ENCODE data around the gene PANK2. TPM values are rescaled to one million over a fixed set of nuclear protein-coding genes. Genes with fewer than 3 reads are reported as not detected.

The PANK2 gene
- total RNA-seq, 1 donor = 54.9 TPM

GRCh38 chr20:3847429-3847940 lies 41.7 kb upstream of the PANK2 start:
- TF ChIP-seq CTCF (IDR thresholded peaks at IDR 0.05; ENCODE audit: insufficient read depth, low read length) = no peak
- peak overlapping the region; percentile 85 for H3K4me3 ChIP-seq (ENCODE audit: low read depth, low read length)
- peak; percentile 26 for DNase-seq (ENCODE audit: low read depth)

DNA sequence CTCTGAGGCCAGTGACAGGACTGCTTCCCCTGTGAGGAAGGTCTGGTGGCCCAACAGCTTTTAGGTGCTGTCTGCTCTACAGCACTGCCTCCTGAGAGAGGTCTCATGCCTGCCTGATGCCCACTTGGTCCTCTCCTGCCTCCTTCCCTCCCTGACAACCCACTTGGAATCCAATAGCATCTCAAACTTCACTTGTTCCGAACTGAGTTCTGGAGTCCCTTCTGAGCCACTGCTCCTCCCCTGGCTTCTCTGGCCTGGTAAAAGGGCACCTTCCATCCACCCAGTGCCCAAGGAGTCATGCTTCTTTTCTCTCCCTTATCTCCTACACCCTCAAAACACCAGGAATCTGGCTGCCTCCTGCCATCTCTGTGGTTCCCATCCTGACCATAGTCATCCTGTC lies 40.6 kb upstream of the PANK2 start:
- TF ChIP-seq CTCF (IDR thresholded peaks at IDR 0.05; ENCODE audit: insufficient read depth, low read length) = no peak
- DNase-seq (ENCODE audit: low read depth) = no peak
- peak overlapping the region; percentile 9 for H3K4me3 ChIP-seq (ENCODE audit: low read depth, low read length)

DNA sequence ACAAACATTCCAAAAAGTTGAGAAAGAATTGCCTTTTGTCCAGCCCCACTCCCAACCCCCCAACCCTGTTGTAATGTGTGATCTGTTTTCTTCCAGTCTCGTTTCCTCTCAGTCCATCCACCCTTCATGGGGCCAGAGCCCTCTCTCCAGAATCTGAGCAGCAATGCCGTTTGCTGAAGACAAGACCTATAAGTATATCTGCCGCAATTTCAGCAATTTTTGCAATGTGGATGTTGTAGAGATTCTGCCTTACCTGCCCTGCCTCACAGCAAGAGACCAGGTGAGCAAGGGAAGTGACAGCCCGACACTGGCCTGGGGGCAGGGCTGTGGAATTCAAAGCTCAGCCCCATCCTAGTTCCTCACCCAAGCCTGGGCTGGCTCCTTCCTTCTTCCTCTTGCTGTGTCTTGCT lies 34.7 kb upstream of the PANK2 start:
- no peak for TF ChIP-seq CTCF (IDR thresholded peaks at IDR 0.05; ENCODE audit: insufficient read depth, low read length)
- DNase-seq (ENCODE audit: low read depth) = no peak
- H3K4me3 ChIP-seq (ENCODE audit: low read depth, low read length) = no peak overlapping the region

DNA sequence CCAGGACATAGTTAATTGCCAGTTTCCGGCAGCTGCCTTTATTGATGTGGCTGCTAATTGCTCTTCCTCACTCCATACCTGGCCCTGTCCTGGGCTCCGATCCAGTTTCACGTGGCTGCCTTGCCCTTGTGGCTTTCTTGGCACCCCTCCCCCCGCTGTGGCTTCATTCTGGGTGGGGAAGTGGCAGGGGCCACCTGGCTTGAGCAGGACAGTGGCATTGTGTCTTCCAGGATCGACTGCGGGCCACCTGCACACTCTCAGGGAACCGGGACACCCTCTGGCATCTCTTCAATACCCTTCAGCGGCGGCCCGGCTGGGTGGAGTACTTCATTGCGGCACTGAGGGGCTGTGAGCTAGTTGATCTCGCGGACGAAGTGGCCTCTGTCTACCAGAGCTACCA lies 31.8 kb upstream of the PANK2 start:
- no peak for TF ChIP-seq CTCF (IDR thresholded peaks at IDR 0.05; ENCODE audit: insufficient read depth, low read length)
- no peak for DNase-seq (ENCODE audit: low read depth)
- no peak overlapping the region for H3K4me3 ChIP-seq (ENCODE audit: low read depth, low read length)

- no peak for TF ChIP-seq CTCF (IDR thresholded peaks at IDR 0.05; ENCODE audit: insufficient read depth, low read length)
- H3K4me3 ChIP-seq (ENCODE audit: low read depth, low read length) = no peak overlapping the region
- DNase-seq (ENCODE audit: low read depth) = no peak
These were observed 30.5 kb upstream of the PANK2 start for GRCh38 chr20:3858689-3859088.

DNA sequence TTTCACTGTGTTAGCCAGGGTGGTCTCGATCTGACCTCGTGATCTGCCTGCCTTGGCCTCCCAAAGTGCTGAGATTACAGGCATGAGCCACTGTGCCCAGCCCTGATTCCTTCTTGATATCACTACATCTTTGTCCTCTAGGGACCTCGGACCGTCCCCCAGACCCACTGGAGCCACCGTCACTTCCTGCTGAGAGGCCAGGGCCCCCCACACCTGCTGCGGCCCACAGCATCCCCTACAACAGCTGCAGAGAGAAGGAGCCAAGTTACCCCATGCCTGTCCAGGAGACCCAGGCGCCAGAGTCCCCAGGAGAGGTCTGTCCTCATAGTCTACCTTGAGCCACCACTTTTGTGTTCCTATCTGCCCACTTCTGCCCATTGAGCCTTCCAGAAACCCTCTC lies 28.0 kb upstream of the PANK2 start:
- no peak for TF ChIP-seq CTCF (IDR thresholded peaks at IDR 0.05; ENCODE audit: insufficient read depth, low read length)
- DNase-seq (ENCODE audit: low read depth) = no peak
- no peak overlapping the region for H3K4me3 ChIP-seq (ENCODE audit: low read depth, low read length)

GRCh38 chr20:3862333-3862732 lies 26.9 kb upstream of the PANK2 start:
- DNase-seq (ENCODE audit: low read depth) = no peak
- TF ChIP-seq CTCF (IDR thresholded peaks at IDR 0.05; ENCODE audit: insufficient read depth, low read length) = no peak
- no peak overlapping the region for H3K4me3 ChIP-seq (ENCODE audit: low read depth, low read length)

All from fibroblast of the aortic adventitia (primary cell).